Fibroblast of pulmonary artery (primary cell): ENCODE measurements around the gene PLXNA4.

Source experiments
- DNase-seq: peaks from one replicate; pipeline ENCODE4 v3.0.0-alpha.2; 2010; ENCODE audit warnings: low read depth
- H3K4me3 ChIP-seq: replicated peaks from 2 replicates; pipeline ENCODE4 v1.5.1; 2011; ENCODE audit warnings: low read depth, mild to moderate bottlenecking, control low read depth, low read length, moderate library complexity
- TF ChIP-seq, protein P1 (sequence below): IDR thresholded peaks from 2 replicates; pipeline ENCODE4 v1.5.1; 2011; ENCODE audit warnings: mild to moderate bottlenecking, control low read depth, low read length, inconsistent platforms; ENCODE audit errors: missing control alignments

The PLXNA4 gene, protein sequence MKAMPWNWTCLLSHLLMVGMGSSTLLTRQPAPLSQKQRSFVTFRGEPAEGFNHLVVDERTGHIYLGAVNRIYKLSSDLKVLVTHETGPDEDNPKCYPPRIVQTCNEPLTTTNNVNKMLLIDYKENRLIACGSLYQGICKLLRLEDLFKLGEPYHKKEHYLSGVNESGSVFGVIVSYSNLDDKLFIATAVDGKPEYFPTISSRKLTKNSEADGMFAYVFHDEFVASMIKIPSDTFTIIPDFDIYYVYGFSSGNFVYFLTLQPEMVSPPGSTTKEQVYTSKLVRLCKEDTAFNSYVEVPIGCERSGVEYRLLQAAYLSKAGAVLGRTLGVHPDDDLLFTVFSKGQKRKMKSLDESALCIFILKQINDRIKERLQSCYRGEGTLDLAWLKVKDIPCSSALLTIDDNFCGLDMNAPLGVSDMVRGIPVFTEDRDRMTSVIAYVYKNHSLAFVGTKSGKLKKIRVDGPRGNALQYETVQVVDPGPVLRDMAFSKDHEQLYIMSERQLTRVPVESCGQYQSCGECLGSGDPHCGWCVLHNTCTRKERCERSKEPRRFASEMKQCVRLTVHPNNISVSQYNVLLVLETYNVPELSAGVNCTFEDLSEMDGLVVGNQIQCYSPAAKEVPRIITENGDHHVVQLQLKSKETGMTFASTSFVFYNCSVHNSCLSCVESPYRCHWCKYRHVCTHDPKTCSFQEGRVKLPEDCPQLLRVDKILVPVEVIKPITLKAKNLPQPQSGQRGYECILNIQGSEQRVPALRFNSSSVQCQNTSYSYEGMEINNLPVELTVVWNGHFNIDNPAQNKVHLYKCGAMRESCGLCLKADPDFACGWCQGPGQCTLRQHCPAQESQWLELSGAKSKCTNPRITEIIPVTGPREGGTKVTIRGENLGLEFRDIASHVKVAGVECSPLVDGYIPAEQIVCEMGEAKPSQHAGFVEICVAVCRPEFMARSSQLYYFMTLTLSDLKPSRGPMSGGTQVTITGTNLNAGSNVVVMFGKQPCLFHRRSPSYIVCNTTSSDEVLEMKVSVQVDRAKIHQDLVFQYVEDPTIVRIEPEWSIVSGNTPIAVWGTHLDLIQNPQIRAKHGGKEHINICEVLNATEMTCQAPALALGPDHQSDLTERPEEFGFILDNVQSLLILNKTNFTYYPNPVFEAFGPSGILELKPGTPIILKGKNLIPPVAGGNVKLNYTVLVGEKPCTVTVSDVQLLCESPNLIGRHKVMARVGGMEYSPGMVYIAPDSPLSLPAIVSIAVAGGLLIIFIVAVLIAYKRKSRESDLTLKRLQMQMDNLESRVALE (N-terminal part only)

DNA sequence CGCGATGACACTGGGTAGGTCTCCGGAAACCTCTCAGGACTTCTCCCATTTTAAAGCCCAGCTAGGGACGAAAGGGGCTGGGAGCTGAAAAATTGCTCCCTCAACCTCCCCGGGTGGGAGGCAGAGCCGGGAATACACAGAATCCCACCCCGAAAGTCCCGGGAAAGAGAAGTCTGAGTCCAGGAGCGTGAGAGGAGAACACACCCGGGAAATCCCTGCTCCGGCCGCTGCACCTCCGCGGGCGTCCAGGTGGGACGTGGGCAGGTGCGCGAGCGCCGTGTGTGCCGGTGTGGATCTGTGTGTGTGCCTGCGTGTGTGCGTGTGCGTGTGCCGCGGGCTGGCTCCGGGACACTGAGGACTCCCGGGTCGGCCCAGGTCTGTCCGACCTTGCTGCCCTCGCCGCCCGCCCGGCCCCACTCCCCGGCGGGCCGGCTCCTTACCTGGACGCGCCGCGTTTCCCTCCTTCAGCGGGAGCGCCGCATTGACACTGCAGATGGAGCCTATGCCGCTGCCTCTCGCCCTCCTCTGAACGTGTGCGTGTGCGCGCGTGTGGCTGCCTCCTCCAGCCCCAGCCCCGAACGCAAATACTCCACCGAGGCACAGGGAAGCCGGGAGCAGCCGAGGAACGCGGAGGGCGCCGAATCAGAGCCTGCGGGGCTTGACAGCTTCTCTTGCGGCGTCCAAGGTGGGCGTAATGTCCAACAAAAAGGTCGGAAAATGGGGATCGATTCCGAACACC, at the start of gene PLXNA4:
Gene PLXNA4 (minus strand): TSS at position 489 of the 739 bp plus-strand sequence. CDS start 67,777 bp downstream, outside the sequence.
- DNase-seq = peak; percentile 14
- TF ChIP-seq, protein P1, sequence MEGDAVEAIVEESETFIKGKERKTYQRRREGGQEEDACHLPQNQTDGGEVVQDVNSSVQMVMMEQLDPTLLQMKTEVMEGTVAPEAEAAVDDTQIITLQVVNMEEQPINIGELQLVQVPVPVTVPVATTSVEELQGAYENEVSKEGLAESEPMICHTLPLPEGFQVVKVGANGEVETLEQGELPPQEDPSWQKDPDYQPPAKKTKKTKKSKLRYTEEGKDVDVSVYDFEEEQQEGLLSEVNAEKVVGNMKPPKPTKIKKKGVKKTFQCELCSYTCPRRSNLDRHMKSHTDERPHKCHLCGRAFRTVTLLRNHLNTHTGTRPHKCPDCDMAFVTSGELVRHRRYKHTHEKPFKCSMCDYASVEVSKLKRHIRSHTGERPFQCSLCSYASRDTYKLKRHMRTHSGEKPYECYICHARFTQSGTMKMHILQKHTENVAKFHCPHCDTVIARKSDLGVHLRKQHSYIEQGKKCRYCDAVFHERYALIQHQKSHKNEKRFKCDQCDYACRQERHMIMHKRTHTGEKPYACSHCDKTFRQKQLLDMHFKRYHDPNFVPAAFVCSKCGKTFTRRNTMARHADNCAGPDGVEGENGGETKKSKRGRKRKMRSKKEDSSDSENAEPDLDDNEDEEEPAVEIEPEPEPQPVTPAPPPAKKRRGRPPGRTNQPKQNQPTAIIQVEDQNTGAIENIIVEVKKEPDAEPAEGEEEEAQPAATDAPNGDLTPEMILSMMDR = no peak
- H3K4me3 ChIP-seq = peak within 1 kb of the TSS; percentile 57

DNA sequence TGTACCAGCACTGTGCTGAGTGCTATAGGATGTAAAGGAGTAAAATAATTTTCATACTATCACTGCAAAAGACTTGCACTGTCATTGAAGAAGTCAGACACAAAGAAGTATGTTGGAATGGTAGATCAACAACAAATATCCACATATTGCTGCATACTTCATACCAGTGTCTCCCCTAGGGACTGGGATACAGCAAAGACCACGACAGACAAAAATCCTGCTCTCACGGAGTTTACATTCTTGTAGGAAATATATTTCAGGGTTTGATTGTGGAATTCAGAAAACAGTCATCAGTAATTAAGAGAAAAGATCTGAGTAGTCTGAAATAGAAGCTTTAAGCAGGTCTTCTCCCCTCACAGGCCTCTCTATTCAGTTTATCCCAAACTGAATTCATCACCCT, 49.4 kb upstream of the PLXNA4 start:
- TF ChIP-seq, protein P1 = no peak
- H3K4me3 ChIP-seq = no peak overlapping the region
- DNase-seq = no peak

DNA sequence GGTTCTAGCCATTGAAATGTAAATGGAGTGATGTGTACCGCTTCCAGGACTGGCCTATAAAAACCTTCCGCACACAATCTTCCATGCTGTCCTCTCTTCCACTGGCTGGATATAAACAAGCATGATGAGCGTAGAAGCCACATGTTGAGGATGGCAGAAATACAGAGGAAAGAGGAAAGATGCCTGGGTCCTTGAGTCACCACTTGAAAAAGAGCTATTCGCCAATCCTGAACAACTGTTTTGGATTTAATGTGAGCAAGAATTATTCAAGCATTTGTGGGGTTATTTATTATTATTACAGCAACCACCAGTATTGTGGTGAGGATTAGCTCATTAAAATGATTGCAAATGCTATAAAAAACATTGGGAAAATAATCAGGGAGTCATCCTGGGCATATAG, 45.8 kb upstream of the PLXNA4 start:
- TF ChIP-seq, protein P1 = no peak
- no peak for DNase-seq

DNA sequence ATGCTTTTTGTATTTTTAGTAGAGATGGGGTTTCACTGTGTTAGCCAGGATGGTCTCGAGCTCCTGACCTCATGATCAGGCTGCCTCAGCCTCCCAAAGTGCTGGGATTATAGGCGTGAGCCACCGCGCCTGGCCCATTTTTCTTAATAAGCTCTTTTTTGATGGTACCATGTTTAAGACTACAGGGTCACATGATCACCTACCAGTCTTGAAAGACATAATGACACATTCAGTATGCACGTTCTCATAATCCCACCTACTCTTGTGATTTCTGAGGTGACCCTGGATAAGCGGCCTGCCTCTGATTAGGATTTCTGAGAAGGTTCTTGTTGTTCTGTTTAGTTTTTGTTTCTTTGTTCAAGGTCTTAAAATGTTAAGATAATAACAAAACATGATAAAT, 43.7 kb upstream of the PLXNA4 start:
- no peak overlapping the region for H3K4me3 ChIP-seq
- no peak for DNase-seq
- TF ChIP-seq, protein P1 = no peak

More for the DNA sequence above, 45.8 kb upstream of the PLXNA4 start:
- no peak overlapping the region for H3K4me3 ChIP-seq

DNA sequence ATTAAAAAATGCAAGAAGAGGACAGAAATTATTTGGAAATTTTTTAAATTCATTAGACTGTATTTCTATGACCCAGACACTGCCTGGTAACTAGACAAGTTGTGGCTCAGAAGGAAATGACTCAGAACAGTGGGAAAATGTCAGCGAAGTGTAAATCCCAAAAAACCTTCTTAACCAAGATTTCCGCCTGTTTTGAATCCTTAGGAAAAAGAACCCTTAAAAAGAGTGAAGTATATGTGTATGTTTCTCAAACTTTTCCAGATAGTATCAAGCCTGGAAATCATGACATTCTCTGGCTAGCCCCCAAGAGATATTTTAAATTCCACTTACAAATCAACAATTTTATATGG, 42.7 kb upstream of the PLXNA4 start:
- peak; percentile 51 for DNase-seq
- H3K4me3 ChIP-seq = no peak overlapping the region
- TF ChIP-seq, protein P1 = no peak

DNA sequence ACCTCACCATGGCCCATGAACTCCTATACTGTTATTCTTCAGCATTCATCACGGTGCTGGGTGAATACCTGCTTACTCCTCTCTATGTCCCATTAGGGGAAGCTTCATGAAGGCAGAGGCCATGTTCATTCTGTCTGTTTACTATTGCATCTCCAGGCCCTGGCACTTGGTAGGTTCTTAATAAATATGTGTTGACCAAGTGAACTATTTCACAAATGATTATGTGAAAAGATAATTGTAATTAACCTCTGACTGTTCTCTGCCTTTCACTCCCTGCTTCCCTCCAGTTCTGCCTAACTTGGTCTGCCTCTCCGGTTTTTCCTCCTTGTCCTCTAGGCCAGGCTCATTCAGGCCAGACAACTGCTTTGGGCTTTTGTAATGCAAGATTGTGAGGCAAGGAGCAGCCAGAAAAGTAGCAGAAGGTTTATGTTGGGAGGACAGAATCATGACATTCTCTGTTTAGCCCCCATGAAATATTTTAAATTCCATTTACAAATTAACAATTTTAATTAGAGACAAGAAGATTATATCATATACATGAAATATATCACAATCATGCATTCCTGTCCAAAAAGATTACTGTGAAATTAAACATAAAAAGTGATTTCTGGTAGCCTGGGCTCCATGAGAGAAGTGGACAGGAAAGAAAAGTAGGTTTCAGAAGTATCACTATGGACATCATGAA, 42.1 kb upstream of the PLXNA4 start:
- TF ChIP-seq, protein P1 = no peak
- H3K4me3 ChIP-seq = no peak overlapping the region
- no peak for DNase-seq
